Measurements from ENCODE around the gene TAB2.

DNA sequence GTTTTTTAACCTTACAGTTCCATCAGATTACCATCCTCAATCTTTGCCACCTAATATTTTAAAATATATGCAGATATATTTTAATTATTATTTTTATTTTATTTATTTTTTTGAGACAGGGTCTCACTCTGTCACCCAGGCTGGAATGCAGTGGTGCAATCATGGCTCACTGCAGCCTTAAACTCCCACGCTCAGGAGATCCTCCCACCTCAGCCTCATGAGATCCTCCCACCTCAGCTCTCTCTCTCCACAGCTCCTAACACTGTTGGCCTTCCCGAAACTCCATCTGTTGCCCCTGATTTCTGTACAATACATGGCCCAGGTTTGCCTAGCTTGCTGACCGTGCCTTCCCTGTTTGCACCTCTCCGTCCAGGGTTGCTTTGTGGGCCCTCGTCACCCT, 4.4 kb upstream of the TAB2 start:
- TF ChIP-seq CTCF (conservative IDR thresholded peaks at IDR 0.05; ENCODE audit: low read depth, low read length) (no peak), EZH2 (IDR thresholded peaks at IDR 0.05; ENCODE audit: borderline replicate concordance, low read depth, low read length, poor library complexity, severe bottlenecking) (no peak)

Measured in A673 (cell line).